GM11168 (cell line): ENCODE measurements around the gene C1QTNF1.
"Not testable (repeated sequence)": the region's sequence is repeated elsewhere in the genome, so short reads cannot be mapped to it uniquely, and the experiment has no call there.

Experiments
- in situ Hi-C: fragments of 300-500 bp; cut with MboI; formaldehyde crosslinking; loops from one replicate; pipeline ENCODE4 v1.12.0; 2022; ENCODE audit warnings: low sequenced_read_pairs; ENCODE audit not compliant: unreplicated experiment

The C1QTNF1 gene

DNA sequence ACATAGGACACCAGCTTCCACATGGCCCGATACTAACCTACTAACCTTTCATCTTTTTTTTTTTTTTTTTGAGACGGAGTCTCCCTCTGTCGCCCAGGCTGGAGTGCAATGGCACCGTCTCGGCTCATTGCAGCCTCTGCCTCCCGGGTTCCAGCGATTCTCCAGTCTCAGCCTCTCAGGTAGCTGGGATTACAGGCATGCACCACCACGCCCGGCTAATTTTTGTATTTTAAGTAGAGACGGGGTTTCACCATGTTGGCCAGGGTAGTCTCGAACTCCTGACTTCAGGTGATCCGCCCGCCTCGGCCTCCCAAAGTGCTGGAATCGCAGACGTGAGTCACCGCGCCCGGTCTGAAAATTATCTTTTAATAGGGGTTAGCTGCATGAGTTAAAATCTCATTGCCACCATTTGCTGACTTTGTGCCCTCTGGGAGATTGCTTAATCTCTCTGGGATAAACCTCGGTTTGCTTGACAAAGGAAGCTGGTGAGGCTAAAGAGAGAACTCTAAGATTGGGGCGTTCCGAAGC is 50.2 kb downstream of the C1QTNF1 start:
- in situ Hi-C loops, result not testable (repeated sequence)

DNA sequence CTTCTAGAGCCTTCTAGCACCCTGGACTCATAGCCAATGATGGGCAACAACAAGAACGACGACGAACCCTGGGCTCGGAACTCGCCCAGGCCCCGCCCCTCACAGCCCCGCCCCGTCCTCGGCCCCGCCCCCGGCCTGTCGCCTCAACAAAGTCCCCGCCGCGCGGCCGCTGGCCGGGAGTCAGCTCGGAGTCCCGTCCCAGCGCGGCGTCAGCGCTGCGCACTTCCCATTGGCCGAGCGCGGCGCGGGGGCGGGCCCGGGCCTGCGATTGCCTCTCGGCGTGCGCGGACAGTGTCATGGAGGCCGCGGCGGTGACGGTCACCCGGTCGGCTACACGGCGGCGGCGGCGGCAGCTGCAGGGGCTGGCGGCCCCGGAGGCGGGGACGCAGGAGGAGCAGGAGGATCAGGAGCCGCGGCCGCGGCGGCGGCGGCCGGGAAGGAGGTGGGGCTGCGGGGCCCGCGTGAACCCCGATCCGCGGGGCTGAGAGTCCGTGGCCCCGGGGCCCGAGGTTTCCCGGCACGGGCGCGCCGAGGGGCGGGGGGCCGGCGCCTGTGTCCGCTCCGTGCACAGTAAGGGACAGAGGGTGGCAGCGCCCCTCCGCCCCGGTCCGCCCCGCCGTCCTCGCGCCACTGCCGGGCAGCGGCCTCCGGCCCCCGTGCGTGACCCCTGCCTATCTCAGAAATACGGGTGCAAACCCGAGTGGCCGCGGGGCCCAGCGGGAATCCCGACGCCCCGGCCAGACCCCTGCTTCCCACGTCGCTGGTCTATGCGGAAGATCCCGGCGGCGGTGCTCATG is 50.9 kb downstream of the C1QTNF1 start, which contains the start of gene ENGASE:
Gene ENGASE (plus strand): TSS at position 176 of the 797 bp plus-strand sequence. CDS start 121 bp downstream, at position 297.
- in situ Hi-C loops, result no loop called here

DNA sequence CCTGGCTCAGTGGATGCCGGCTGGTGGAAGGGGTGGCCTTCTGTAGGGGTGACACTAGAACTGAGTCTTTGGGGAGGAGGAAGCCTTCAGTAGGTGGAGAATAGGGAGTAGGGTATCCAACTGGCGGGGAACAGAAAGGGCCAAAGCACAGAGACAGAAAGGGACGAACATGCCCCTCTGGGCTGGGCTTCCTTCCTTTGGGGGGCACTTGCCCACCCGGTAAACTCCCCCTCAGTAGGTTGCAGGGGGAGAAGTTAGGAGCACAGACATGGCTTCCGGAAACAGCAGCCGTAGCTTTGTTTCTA is 51.4 kb downstream of the C1QTNF1 start:
- in situ Hi-C loops, result no loop called here

DNA sequence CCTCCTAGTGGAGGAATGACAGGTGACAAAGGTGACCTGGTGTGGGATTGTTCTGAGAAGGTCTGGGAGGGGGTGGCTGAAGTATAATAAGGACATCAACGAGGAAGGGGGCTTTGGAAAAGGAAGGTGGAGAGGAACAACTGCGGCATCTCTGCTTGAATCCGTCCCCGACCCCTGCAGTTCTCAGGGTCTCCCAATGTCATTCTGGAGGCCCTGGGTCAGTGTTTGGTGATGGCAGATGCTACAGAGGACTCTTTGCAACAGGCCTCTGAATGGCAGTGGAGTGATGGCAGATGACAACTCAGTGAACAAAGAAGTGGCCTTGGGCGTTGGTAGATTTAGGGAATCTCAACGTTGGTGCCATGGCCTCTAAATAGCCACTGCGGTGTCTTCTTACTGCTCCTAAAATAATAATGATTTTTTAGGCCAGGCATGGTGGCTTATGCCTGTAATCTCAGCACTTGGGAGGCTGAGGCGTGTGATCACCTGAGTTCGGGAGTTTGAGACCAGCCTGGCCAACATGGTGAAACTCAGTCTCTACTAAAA is 52.0 kb downstream of the C1QTNF1 start:
- in situ Hi-C loops, result no loop called here

DNA sequence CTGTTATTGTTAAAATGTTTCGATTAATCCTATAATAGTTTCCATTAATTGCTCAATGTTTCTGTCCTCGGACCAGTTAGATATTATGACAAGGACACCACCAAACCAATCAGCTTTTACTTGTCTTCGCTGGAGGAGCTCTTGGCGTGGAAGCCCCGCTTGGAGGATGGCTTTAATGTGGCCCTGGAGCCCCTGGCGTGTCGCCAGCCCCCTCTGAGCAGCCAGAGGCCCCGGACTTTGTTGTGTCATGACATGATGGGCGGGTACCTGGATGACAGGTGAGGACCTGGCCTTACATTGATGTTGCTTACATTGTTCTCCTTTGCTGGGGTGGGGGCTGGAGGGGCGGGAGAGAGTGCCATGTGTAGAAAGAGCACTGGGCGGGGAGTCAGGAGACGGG is 53.6 kb downstream of the C1QTNF1 start:
- in situ Hi-C loops, result no loop called here

DNA sequence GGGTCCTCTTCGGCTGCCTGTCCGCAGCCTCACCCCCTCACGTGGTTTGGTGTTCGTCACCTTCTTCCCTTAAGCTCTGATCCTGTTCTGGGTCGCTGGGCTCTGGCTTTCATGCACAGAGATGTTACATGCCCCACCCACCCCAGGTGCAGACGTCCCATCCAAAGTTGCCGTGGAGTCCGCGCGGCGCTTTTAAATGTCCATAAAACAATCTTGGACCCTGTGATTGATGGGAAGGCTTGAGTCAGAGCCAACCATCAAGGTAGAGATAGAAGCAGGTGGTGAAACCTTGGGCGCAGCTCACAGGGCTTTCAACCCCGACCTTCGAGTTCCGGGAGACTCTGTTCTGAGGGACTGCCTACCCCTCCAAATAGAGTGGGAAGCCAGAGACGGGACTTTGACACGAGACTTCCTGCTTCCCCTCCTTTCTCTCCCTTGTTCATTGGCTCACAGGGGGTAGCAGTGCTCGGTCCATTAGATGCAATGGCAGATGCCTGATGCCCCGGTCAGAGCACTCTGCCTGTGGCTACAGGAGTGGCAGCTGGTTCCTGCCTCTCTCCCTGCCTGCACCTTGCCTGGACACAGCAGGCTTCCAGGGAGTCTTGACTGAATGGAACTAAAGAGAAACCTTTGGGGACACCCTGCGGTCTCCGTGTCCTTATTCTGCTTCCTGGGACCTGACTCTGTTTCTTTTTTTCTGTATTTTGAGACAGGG is 54.7 kb downstream of the C1QTNF1 start:
- in situ Hi-C loops, result no loop called here

DNA sequence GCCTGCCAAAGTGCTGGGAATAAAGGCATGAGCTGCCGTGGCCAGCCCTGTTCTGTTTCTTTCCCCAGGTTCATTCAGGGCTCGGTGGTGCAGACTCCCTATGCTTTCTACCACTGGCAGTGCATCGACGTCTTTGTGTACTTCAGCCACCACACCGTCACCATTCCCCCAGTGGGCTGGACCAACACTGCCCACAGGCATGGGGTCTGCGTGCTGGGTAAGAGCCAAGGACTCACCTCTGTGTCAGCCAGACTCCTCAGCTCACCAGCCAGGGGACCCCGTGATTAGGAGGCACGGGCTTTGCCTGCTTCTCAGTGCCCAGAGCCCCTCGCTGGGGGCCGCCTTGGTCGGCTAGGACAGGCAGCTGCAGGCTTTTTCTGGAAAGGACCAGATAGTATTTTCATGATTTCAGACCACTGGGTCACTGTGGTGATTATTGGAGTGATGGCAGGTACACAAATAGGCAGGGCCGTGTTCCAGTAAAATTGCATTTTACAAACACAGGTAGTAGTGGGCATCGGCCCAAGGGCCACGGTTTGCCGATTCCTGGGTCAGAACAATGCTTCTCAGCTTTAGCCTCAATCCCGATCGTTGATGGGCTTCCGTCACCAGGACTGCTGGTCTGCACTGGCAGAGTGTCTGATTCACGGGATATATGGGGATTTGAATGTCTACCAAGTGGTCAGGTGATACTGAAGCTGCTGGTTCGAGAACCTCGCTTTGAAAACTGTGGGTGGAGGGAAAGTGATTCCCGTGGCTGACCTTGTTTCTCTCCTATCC is 55.6 kb downstream of the C1QTNF1 start:
- in situ Hi-C loops, result no loop called here

DNA sequence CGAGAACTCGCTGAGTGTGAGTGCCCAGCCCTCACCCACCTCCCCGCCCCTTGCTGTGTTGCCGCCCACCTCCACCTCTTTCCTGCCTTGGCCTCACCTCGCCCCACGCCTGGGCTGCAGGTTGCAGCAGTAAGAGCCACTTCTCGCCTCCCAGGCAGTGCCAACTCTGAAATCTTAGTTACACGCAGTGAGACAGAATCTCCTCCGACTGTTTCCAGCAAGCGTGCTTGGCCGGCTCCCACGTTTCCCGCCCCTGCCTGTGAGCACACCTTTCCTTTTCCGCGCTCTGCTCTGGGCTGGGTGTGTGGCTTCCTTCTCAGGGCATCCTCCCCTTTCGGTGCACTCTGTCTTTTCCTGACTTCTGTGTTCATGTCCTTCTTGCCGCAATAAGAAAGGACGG is 56.4 kb downstream of the C1QTNF1 start:
- in situ Hi-C loops, result no loop called here

DNA sequence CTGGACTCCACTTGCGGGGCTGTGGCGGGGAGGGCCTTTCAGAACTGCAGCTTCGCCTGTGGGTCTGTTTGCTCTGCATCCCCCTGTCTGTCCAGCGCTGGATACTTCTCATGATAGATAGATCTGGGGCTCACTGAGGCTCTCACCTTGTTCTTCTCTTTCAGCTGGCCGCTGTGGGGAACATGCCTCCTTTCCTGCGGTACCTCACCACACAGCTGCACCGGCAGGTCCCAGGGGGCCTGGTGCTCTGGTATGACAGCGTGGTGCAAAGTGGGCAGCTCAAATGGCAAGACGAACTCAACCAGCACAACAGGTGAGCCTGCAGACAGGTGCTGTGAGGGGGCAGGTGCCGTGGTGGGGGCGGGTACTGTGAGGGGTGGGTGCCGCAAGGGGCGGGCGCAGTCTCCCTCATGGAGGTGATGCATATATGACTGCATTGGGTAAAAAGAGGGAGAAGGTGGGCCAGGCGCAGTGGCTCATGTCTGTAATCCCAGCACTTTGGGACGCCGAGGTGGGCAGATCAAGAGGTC is 56.9 kb downstream of the C1QTNF1 start:
- in situ Hi-C loops, result no loop called here

DNA sequence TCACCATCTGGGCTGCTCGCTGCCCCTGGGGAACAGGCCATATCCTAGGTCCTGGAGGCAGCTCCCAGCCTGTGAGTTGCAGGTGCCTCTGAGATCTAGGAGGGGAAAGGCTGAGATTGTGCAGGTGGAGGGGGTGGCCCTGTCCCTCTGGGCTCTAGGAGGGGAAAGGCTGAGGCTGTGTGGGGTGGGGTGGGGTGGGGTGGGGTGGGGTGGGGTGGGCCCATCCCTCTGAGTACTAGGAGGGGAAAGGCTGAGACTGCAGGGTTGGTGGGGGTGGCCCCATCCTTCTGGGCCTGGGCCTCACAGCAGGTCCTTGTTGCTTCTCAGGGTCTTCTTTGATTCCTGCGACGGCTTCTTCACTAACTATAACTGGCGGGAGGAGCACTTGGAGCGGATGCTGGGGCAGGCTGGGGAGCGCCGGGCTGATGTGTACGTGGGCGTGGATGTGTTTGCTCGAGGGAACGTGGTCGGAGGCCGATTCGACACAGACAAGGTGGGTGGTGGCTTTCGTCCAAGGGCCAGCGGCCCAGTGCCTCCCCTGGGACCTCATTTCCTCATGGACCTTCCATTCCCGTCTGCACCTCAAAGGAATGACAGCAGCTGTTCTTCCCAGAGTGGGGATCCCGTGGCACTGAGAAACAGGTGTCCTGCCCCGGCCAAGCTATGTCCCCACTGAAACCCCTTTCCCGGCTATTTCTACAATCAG is 57.8 kb downstream of the C1QTNF1 start:
- in situ Hi-C loops, result no loop called here

DNA sequence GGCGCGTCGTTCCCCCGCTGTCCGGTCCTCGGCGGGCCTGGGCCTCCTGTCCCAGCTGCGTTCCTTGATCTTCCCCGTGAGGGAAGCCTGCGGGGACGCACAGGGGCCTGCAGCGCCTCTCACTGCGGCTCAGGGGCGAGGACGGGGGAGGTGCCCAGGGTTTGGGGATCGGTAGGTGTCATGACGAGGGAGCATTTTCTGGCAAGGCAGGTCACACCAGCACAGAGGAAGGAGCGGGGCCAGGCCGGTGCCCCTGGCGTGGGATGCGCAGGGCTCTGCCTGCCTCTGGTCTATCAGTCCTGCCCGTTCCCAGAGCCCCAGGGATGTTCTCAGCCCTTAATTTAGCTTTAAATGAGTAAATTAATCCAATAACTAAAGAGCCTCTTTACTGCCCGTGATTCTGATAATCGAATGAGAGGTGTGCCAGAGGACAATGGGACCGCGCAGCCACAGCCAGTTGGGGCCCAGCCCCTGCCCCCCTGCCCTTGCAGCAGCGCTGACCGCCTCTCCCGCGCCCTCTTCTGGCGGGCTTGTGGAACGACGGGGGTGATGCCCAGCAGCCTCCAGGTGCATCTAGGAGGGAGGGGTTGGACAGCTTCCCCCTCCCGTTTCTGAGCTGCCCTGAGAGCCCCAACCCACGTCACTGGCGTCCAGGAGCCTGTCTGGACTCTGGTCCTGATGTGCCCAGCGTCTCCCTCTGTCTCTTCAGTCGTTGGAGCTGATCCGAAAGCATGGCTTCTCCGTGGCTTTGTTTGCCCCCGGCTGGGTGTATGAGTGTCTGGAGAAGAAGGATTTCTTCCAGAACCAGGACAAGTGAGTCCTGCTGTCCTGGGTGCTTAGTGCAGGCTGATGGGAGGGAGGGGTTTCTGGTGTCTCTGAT is 58.6 kb downstream of the C1QTNF1 start:
- in situ Hi-C loops, result no loop called here

DNA sequence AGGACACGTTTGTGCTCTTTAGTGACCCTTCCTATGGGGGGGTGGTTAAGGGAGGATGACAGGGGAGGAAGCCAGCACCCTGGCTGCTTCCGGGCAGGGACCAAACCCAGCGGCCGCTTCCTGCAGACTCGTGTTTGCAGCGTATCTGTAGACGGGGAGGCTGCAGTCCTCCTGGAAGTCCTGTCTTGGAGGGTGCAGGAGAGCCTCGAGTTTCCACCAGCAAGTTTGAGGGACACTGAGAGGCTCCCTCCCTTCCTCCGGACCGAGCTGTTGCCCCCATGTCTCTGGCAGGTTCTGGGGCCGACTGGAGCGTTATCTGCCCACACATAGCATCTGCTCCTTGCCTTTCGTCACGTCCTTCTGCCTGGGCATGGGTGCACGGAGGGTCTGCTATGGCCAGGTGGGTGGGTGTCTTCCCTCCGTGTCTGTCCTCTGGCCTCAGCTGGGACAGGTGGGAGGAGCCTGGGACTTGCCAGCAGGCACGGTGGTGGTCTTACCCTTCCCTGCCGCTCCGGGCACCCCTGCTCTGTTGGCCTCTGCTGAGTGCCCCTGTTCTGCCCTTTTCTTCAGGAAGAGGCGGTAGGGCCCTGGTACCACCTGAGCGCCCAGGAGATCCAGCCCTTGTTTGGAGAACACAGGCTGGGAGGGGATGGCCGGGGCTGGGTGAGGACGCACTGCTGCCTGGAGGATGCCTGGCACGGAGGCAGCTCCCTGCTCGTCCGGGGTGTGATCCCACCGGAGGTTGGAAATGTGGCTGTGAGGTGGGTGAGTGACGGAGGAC is 59.4 kb downstream of the C1QTNF1 start:
- in situ Hi-C loops, result no loop called here

DNA sequence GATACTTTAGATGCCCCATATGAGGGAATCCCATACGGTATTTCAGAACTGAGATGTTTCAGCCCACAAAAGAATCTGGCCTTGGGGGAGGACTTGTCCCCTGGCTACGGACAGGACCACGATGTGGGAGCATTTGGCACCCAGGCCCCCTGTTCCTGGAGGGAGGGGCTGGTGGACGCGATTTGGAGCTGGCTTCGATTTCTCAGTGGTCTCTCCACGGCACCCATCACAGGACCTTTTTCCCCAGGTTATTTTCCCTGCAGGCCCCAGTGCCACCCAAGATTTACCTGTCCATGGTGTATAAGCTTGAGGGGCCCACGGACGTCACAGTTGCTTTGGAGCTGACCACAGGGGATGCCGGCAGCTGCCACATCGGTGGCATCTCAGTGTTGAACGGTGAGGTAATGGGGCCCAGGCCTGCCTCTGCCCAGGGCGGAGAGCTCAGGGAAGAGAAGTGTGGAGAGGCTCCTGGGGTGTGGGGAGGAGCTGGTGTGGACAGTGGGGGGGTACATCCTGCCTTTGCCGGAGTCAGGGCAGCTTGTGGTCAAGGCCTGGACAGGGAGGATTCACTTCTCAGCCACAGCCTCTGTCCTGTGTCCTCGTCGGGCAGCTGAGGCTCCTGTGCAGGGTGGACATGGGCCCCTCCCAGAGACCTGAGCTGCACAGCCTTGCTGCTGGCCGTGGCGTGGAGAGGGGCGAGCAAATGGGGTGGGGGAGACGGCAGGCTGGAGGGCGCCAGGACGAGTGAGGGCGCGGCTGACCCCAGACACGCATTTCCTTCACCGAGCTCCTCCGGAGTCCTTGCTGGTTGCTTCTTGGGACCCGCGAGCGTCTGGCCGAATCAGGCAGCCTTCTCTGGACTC is 60.6 kb downstream of the C1QTNF1 start:
- in situ Hi-C loops, result no loop called here

DNA sequence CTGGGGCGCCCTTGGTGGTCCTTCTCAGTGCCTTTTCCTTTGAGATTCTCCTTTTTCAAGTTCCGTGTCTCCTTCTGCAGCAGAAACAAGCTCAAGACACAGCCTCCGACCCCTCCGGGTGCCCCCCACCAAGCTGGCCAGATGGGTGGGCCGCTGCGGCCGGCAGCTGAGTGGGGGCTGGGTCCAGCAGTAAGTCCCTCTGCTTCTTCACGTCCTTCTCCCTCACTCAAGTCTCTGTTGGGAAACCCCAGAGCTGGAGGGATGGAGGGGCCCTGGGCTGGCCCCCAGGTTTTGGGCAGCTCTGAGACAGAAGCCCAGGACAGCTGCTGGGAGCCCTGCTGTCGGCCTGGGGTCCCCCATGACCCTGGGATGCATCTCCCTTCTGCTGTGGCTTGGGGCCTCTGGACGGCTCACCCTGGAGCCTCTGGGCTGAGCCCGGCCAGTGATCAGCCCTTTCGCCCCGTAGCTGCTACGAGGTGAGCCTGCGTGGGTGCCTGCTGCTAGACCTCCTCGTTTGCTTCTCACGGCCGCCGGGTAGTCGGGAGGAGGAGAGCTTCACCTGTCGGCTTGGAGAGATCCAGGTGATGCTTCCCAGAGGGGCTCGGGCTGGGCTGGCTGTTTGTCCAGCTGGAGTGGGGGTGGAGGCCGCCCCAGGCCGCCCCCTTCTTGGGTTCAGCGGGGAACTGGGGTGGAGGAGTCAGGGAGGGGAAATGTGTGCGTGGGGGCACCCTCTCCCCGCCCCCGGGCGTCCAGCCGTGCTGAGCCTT is 61.4 kb downstream of the C1QTNF1 start:
- in situ Hi-C loops, result no loop called here

DNA sequence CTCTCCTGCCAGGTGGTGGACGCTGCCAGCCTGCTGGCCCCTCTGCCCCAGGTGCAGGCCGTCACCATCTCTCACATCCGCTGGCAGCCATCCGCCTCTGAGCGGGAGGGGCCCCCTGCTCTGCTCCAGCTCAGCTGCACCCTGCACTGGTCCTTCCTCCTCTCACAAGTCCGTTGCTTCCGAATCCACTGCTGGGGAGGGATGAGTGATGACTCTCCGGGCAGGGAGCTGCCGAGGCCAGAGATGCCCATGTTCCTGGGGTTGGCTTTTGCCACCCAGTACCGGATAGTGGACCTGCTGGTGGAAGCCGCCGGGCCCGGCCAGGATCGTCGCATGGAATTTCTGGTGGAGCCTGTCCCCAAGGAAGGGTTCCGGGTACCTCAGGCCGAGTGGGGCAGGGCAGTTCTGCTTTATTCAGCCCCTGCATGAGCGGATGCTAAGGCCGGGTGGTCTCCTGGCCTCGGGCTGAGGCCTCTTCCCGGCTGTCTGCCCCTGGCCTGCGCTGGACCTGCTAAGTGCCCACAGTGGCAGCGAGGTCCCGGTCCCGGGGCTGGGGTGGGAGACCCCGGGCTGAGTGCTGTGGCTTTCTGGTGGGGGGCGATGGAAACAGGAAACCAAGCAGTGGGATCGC is 62.1 kb downstream of the C1QTNF1 start:
- in situ Hi-C loops, result no loop called here
